Testis (tissue), 3 donors: ENCODE results near the gene PSMD2. TPM values are rescaled to one million over a fixed set of nuclear protein-coding genes. Genes with fewer than 3 reads are reported as not detected.

Experiments used
- DNase-seq: peaks from one replicate; pipeline ENCODE4 v3.0.0-alpha.2; 2019
- H3K27ac ChIP-seq, 2 donors: fragments of 200-600 bp; sonication (generic); one replicate each; pipeline ENCODE4 v1.5.1; 2019
- H3K27me3 ChIP-seq: fragments of 200-600 bp; sonication (generic); one replicate; pipeline ENCODE4 v1.5.1; 2019
- H3K36me3 ChIP-seq: fragments of 200-600 bp; sonication (generic); one replicate; pipeline ENCODE4 v1.5.1; 2017; ENCODE audit warnings: low read depth; ENCODE audit errors: missing control alignments
- H3K4me1 ChIP-seq: fragments of 200-600 bp; sonication (generic); one replicate; pipeline ENCODE4 v1.5.1; 2019
- H3K4me3 ChIP-seq, 2 donors: fragments of 200-600 bp; sonication (generic); one replicate each; pipeline ENCODE4 v1.5.1; 2017 to 2019
- H3K9me3 ChIP-seq: fragments of 200-600 bp; sonication (generic); one replicate; pipeline ENCODE4 v1.5.1; 2017
- CTCF ChIP-seq, 3 experiments: fragments of 450-650 bp in 2 of 3; fragments of 200-600 bp in 1 of 3; sonication (generic) in 1 of 3; IDR thresholded peaks; one replicate each; pipeline ENCODE4 v1.5.1; 2016 to 2019; ENCODE audit warnings: antibody characterized with exemption in 3 of 3, mild to moderate bottlenecking in 2 of 3, moderate library complexity in 1 of 3
- POLR2A ChIP-seq: fragments of 450-650 bp; IDR thresholded peaks from one replicate; pipeline ENCODE4 v1.6.1; 2017; ENCODE audit warnings: antibody characterized with exemption, mild to moderate bottlenecking, moderate library complexity
- WGBS, 2 donors: methylation state at CpG; one replicate each; pipeline ENCODE4 v1.1.5; 2018; 5-methylcytosine and 5-hydroxymethylcytosine counted together
- intact Hi-C: fragments of 100-400 bp; cut with DNase I; formaldehyde crosslinking; loops from one replicate; pipeline ENCODE4 v1.15.1; 2023; ENCODE audit warnings: low total_unique reads
- polyA plus RNA-seq: library from polyadenylated mRNA; stranded (reverse); fragments of 350-450 nt; fragmentation: Illumina TruSeq; extraction: RNeasy Lipid Tissue Mini Kit (QIAGEN cat#74804); gene quantifications from one replicate; pipeline ENCODE4 v1.2.3, GENCODE V29; 2014; ENCODE audit warnings: low read depth, low replicate concordance; ENCODE audit not compliant: insufficient read depth
- total RNA-seq, 2 donors: library from RNA; depleted of rRNA; stranded (reverse); fragments of >200 nt; gene quantifications; one replicate each; pipeline ENCODE4 v1.2.3, GENCODE V29; 2016

Gene PSMD2
- total and polyA plus RNA-seq, 3 donors from 2014 or later = 289 to 379 (median 339) TPM

DNA sequence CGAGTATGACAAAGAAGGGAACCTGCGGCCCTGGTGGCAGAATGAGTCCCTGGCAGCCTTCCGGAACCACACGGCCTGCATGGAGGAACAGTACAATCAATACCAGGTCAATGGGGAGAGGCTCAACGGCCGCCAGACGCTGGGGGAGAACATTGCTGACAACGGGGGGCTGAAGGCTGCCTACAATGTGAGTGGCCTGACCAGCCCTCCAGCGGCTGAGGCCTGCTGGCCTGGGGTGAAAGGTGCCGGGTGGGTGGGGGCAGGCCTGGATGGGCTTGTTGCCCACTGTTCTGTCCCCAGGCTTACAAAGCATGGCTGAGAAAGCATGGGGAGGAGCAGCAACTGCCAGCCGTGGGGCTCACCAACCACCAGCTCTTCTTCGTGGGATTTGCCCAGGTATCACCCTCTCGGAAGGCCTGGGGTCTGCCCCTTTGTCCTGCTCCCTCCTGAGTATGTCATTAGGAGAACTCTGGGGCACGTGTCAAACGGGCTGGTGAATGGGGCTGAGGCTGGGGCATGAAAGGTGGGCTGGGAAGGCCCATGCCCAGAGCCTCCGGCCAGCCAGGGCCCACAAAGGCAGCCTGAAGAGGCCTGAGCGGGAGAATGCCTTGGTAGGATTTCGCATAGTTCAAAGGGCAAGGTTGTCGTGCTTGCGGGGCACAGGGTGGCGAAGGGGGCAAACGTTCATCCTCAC is 7.8 kb upstream of the PSMD2 start:
- no peak for DNase-seq
- H3K36me3 ChIP-seq = no peaks in the 10 kb centered on the region
- no peak for TF ChIP-seq CTCF (IDR thresholded peaks at IDR 0.05)
- TF ChIP-seq POLR2A = no peak
- WGBS, 2 donors = 86 to 92% methylated on average over 19 to 22 of the region's 22 CpGs
- no peaks in the 10 kb centered on the region for H3K27me3 ChIP-seq
- no peaks in the 10 kb centered on the region for H3K9me3 ChIP-seq
- H3K4me1 ChIP-seq = no peaks in the 10 kb centered on the region
- intact Hi-C loops = no loop called here
- H3K27ac ChIP-seq = no peak overlapping the region
- no peak overlapping the region for H3K4me3 ChIP-seq

DNA sequence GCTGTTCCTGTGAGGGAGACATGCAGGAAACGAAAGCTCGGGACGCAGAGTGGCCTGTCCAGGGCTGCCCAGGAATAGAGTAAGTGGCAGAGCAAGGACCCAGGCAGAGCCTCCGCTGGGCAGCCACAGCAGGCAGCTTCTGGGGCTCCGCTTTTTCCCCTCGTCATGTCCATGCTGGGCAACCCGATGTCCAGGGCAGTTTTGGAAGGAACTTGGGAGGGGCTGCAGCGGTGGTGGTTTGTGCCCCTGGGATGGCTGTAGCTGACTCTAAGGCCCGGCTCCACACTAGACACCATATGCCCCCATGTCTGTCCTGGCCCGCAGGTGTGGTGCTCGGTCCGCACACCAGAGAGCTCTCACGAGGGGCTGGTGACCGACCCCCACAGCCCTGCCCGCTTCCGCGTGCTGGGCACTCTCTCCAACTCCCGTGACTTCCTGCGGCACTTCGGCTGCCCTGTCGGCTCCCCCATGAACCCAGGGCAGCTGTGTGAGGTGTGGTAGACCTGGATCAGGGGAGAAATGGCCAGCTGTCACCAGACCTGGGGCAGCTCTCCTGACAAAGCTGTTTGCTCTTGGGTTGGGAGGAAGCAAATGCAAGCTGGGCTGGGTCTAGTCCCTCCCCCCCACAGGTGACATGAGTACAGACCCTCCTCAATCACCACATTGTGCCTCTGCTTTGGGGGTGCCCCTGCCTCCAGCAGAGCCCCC is 7.1 kb upstream of the PSMD2 start:
- Histone ChIP-seq H3K27ac (no peak overlapping the region), H3K9me3 (no peaks in the 10 kb centered on the region), H3K27me3 (no peaks in the 10 kb centered on the region), H3K4me3 (no peak overlapping the region), H3K36me3 (no peaks in the 10 kb centered on the region), H3K4me1 (no peaks in the 10 kb centered on the region)
- WGBS, 2 donors = 87 to 89% methylated on average over 6 to 21 of the region's 21 CpGs
- intact Hi-C loops = no loop called here
- DNase-seq = no peak
- no peak for TF ChIP-seq CTCF (IDR thresholded peaks at IDR 0.05)

DNA sequence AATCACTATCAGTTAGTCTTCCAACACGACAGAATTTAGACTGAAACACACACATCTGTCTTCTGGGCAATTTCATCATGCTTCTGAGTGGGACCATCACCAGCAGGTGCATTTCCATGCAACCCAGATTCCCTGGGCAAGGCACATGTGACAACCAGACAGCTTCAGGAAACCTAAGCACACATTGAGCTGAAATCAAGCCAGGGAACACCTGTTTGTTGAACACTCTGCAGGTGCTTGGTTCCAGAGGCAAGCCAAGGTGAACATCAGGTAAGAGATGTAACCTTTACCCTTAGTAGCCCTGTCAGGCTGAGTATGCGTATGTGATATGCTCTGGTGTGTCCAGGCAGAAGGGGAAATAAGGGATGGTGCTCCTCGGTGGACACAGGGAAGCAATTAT is 3.3 kb upstream of the PSMD2 start:
- no peaks in the 10 kb centered on the region for H3K36me3 ChIP-seq
- H3K9me3 ChIP-seq = no peaks in the 10 kb centered on the region
- H3K27ac ChIP-seq = no peak overlapping the region
- TF ChIP-seq POLR2A = no peak
- no peak for TF ChIP-seq CTCF (IDR thresholded peaks at IDR 0.05)
- WGBS, 2 donors = 71 to 77% methylated on average over 3 of the region's 3 CpGs
- no peaks in the 10 kb centered on the region for H3K27me3 ChIP-seq
- H3K4me3 ChIP-seq = no peak overlapping the region
- peaks cover 10% of the 10 kb centered on the region for H3K4me1 ChIP-seq
- DNase-seq = no peak
- intact Hi-C loops = no loop called here

DNA sequence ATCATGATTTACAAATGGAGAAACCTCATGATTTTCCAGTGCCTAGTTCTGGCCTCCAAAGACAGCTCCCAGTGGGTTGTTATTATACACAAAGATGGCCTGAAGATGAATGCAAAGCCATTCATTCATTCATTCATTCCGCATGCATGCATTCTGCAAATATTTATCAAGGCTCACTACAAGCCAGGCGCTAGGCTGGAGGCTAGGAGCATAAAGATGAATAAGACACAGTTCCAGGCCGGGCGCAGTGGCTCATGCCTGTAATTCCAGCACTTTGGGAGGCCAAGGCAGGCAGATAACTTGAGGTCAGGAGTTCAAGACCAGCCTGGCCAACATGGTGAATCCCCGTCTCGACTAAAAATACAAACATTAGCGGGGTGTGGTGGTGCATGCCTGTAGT is 2.4 kb upstream of the PSMD2 start:
- intact Hi-C loops = no loop called here

More for the DNA sequence above, 2.4 kb upstream of the PSMD2 start:
- WGBS, 2 donors = 72 to 79% methylated on average over 7 of the region's 7 CpGs
- Histone ChIP-seq H3K4me1 (peaks cover 10% of the 10 kb centered on the region), H3K36me3 (no peaks in the 10 kb centered on the region), H3K27me3 (no peaks in the 10 kb centered on the region), H3K27ac (no peak overlapping the region), H3K4me3 (no peak overlapping the region), H3K9me3 (no peaks in the 10 kb centered on the region)
- no peak for TF ChIP-seq CTCF (IDR thresholded peaks at IDR 0.05)
- no peak for TF ChIP-seq POLR2A
- DNase-seq = no peak
